NCI-H1092 treated with DMSO at 0.1 percent for 48 hours (cell line): ENCODE data around the gene SLC22A3.
"Not testable (repeated sequence)": the region's sequence is repeated elsewhere in the genome, so short reads cannot be mapped to it uniquely, and the experiment has no call there.

Experiments used
- DNase-seq: peaks from one replicate; lab custom pipeline; 2025; lab: John Stamatoyannopoulos, UW

The SLC22A3 gene

GRCh38 chr6:160348223-160349019 lies at the start of gene SLC22A3:
TSS of gene SLC22A3 (plus strand) at chr6:160348378. CDS start at chr6:160348420, 42 bp downstream.
- DNase-seq, result peak; percentile 89

- DNase-seq, result no peak
These were observed 48.6 kb upstream of the SLC22A3 start for GRCh38 chr6:160299559-160299958.

GRCh38 chr6:160300076-160300695 lies 48.0 kb upstream of the SLC22A3 start:
- no peak for DNase-seq

DNA sequence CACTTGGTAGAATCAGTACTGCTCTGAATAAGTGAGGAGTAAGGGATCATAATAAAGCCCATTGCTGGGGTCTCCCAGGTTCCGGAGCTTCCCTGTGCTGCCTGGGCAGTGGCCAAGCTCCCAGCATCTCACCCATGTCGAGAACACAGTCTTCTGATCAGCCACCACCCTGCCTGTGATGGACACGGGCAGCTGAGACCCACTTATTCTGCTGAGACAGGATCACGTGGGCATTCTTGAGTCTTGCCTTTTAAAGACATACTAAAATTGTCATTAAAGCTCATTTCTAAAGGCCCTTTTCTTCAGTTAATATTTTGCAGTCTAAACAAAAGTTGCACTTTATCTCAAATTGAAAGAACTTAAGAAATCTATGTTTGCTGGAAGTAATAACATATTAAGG lies 46.8 kb upstream of the SLC22A3 start:
- DNase-seq, result no peak

GRCh38 chr6:160302431-160303082 lies 45.6 kb upstream of the SLC22A3 start:
- not testable (repeated sequence) for DNase-seq

DNA sequence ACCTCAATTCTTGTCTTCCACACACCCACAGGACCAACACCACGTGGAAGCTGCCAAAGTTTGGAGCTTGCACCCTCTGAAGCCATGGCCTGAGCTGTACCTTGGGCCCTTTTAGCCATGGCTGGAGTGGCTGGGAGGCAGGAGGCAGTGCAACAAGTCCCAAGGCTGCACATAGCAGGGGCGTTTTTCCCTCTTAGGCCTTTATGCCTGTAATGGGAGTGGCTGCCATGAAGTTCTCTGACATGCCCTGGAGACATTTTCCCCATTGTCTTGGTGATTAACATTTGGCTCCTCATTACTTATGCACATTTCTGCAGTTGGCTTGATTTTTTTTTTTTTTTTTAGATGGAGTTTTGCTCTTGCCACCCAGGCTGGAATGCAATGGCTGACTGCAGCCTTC lies 44.4 kb upstream of the SLC22A3 start:
- no peak for DNase-seq

GRCh38 chr6:160305926-160306713 lies 42.1 kb upstream of the SLC22A3 start:
- no peak for DNase-seq

DNA sequence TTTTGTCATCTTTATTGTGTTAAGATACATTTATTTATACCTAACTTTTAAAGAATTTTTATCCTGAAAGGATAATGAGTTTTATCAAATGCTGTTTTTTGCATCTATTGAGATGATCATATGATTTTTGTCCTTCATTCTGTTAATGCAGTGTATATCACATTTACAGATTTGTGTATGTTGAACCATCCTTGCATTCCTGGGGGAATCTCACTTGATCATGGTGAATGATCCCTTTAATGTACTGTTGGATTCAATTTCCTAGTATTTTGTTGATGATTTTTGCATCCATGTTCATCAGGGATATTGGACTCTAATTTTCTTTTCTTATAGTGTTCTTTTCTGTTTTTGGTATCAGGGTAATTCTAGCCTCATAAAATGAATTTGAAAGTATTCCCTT lies 38.5 kb upstream of the SLC22A3 start:
- no peak for DNase-seq

- no peak for DNase-seq
These were observed 35.3 kb upstream of the SLC22A3 start for GRCh38 chr6:160312900-160313299.

GRCh38 chr6:160315310-160315709 lies 32.9 kb upstream of the SLC22A3 start:
- DNase-seq, result no peak

- no peak for DNase-seq
These were observed 31.9 kb upstream of the SLC22A3 start for GRCh38 chr6:160316261-160316660.

DNA sequence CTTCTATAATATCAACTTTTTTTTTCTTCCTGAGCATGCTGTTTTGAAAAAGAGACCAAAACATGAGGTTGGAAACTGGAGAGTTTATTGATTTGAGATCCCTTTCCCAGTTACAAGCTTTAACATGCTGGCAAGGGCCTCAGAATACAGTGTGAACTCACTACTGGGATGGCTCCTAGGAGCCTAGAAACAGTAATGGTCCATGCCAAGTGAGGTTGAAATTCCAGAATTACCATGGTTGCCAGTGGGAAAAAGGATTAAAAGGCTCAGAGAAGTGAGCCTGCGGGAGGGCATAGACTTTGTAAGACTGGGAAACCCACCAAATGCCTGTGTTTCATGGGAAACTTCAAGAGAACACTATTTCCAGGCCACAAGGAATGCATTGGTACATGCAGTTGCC lies 28.9 kb upstream of the SLC22A3 start:
- DNase-seq, result no peak

DNA sequence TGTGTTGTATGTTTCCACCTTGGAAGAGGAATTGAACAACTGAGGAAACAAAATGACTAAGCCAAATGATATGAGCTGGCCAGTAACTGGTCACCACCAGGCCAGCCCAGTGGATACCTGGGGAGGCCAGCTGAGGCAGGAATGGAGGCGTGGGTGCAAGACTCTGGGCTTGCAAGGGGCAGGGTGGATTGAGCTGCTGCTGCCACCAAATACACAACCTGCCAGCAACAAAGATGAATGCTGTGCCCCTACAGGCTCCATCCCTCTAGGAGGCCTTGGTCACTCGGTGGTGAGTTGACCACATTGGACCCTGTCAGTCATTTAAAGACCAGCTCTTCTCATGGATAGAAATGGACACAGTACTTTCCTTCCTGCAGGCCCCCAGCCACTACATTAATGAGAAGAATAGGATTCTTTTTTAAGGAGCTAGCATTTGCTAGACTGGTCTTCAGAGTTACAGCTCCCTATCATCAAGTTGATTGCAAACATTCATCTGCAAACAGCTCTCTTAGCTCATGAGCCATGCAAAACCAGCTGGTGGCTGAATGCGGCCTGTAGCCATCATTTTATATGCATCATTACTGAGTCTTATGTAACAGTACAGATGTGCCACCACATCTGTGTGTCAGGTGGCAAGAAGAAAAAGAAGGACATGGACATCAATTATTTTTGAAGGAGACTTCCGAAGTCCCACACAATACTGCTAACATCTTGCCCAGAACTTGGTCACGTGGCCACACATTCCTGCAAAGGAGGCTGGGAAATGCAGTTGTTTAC lies 26.3 kb upstream of the SLC22A3 start:
- DNase-seq, result no peak

GRCh38 chr6:160327981-160328380 lies 20.2 kb upstream of the SLC22A3 start:
- no peak for DNase-seq

DNA sequence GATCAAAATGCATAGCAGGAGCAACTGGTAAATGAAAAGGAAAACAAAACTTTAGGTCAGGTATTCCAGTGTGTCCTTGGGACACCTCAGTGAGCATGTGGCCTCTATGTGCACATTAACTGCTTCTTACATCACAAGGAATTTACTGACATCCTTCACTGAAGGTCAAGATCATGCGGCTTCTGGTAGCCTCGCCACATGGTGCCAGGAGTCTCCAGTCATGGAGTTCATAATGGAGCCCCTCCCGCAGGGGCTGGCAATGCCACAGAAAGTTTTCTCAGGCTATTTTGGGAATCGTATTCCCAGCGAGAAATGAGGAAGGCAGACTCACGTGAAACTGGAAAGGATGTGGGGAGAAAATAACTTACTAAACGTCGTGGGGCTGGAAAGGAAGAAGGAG lies 19.7 kb upstream of the SLC22A3 start:
- no peak for DNase-seq

DNA sequence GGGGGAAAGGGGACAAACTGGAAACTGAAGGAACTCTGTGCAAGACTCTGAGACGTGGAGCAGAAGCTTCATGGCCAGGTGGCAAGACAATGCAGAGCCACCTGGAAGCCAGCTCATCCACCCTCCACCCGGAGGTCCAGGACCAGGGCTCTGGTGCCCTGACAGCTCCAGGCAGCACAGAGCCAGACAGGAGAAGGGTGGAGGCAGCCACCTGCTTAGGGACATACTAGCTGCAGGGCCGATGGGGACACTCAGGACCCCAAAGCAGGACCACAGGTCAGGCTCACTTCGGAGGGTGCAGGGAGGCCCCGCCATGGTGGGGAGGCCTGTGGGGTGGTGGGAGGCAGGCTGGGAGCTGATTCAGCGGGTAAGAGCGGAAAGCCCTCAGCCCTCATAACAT lies 19.0 kb upstream of the SLC22A3 start:
- no peak for DNase-seq

- DNase-seq, result no peak
These were observed 17.6 kb upstream of the SLC22A3 start for GRCh38 chr6:160330619-160331018.

- no peak for DNase-seq
These were observed 17.0 kb upstream of the SLC22A3 start for GRCh38 chr6:160331204-160331603.

- peak; percentile 9 for DNase-seq
These were observed 16.4 kb upstream of the SLC22A3 start for GRCh38 chr6:160331753-160332152.

DNA sequence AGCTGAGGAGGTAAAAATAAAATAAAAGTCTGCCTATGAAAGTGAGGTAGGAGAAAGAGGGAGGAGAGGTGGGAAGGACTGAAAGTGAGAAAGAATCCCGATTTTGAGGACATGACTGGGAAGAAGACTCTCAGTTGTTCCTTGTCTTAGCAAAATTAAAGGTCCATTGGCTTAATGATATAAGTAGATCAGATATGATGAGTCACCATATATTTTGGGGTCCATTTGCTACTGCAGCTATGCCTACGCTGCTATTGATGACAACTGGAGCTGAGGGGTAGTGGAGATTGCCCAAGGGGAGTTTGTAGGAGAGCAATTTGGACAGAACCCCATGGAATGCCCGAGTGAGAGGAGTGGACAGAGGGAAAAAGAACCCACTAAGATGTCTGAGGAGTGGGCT lies 15.1 kb upstream of the SLC22A3 start:
- DNase-seq, result no peak

DNA sequence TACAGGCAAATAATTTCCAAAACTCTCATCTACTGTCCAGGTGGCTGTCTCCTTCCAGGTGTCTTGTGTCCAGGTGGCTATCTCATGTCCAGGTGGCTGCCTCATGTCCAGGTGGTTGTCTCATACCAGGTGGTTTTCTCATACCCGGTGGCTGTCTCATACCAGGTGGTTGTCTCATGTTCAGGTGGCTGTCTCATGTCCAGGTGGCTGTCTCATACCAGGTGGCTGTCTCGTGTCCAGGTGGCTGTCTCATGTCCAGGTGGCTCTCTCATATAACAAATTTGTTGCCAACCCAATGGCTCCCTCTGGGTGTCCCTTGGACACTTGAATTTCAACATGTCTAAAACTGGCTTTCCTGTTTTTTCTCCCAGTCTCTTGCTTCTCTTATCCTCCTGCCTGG lies 14.3 kb upstream of the SLC22A3 start:
- DNase-seq, result no peak

DNA sequence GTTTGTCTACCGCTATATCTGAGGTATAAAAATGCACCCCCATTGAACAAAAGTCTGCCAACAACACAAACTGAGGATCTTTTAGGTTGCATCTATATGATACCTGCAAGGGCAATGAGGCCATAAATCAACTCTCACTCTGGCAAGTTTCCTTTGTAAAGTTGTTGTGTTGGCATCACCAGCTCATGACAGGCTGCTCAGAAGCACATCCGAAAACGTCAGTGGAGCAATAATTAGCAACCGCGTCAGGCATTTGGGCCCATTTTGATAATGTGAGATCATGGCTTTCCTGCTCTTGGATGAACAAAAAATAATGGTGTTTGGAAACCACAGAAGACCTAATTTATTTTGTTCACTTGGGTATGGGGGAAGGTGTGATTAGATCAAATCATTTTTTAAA lies 12.0 kb upstream of the SLC22A3 start:
- DNase-seq, result no peak
